NCI-H128 (cell line): Measurements from ENCODE around the gene MTHFD2.
"Not testable (repeated sequence)": the region's sequence is repeated elsewhere in the genome, so short reads cannot be mapped to it uniquely, and the experiment has no call there.

Source experiments
- DNase-seq: peaks from one replicate; lab custom pipeline; 2025; ENCODE audit not compliant: unreplicated experiment; lab: John Stamatoyannopoulos, UW

The MTHFD2 gene

GRCh38 chr2:74227646-74228045, 29.2 kb downstream of the MTHFD2 start:
- DNase-seq = no peak

GRCh38 chr2:74228772-74229171, 30.4 kb downstream of the MTHFD2 start:
- DNase-seq = no peak

DNA sequence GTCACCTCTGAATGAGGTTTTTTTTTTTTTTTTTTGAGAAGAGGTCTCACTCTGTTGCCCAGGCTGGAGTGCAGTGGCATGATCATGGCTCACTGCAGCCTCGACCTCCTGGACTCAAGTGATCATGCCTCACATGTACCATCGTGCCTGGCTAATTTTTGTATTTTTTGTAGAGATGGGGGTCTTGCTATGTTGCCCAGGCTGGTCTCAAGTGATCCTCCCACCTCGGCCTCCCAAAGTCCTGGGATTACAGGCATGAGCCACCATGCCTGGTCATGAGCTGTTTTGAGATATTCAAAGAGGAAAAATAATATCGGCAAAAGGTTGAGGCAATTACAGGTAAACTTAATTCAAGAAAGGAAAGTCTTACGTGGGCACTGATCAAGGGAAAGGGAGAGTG, 31.4 kb downstream of the MTHFD2 start:
- DNase-seq = not testable (repeated sequence)

GRCh38 chr2:74232426-74232825, 34.0 kb downstream of the MTHFD2 start:
- no peak for DNase-seq

DNA sequence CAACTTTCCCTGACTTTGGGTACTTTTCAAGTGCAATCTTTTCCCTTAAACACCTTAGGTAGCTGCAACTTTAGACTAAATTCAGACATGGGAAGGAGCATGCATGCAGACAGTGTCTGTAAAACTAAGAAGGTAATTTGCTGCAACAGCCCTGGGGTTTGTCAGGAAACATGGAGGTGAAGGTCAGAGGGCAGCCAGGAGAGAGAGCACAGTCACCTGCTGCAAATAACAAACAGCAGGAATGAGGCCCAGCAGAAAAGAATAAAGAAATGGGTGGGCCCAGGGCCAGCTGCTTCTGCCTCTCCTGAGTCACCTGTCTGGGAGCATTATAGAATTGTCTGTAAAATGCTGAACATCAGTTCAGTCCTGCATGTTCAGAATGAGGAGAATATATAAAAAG, 35.2 kb downstream of the MTHFD2 start:
- DNase-seq = no peak

DNA sequence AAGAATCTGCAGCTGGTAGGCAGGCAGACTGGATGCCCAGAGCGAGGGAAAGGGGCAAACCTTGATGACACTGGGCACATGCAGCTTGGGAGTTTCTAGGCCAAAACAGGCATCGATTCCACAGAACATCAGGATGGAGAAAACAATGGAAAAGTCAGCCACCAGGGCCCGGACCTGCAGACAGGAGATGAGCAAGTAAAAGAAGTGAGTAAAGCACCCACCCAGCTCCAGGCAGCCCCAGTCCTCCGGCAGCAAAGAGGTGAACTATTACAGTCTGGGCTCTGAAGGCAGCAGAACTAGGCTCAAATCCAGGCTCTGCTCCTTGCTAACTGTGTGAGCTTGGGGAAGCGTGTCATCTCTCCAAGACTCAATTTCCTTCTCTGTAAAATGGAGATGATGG, 36.6 kb downstream of the MTHFD2 start:
- no peak for DNase-seq

DNA sequence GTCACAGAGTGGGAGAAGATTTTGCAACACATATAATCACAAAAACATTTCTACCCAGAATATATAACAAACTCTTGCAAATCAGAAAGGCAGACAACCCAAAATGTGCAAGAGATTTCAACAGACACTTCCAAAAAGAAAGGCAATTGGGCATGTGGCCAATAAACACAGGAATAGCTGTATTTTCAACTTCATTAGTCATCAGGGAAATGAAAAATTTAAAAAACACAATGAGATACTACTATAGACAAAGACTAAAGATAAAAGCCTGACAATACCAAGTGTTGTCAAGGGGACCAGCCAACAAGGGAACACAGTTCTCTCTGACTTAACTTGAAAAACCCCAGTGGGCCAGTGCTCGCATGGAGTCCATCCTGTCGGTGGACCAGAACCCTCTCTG, 40.5 kb downstream of the MTHFD2 start:
- DNase-seq = no peak

- DNase-seq = no peak
These were observed 40.9 kb downstream of the MTHFD2 start for GRCh38 chr2:74239346-74239745.

GRCh38 chr2:74242354-74243071, 44.1 kb downstream of the MTHFD2 start:
- DNase-seq = no peak

DNA sequence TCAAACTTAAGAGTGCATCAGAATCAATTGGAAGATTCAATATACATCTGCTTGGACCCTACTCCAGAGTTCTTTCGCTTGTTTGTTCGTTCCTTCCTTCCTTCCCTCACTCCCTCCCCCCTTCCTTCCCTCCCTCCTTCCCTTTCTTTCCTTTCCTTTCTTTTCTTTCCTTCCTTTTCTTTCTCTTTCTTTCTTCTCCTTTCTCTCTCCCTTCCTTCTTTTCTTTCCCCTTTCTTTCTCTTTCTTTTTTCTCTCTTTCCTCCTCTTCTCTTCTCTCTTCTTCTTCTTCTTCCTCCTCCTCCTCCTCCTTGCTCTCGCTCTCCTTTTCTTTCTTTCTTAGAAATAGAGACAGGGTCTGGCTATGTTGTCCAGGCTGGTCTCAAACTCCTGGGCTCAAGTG, 45.9 kb downstream of the MTHFD2 start:
- DNase-seq = no peak

GRCh38 chr2:74246496-74247195, 48.2 kb downstream of the MTHFD2 start:
- no peak for DNase-seq

DNA sequence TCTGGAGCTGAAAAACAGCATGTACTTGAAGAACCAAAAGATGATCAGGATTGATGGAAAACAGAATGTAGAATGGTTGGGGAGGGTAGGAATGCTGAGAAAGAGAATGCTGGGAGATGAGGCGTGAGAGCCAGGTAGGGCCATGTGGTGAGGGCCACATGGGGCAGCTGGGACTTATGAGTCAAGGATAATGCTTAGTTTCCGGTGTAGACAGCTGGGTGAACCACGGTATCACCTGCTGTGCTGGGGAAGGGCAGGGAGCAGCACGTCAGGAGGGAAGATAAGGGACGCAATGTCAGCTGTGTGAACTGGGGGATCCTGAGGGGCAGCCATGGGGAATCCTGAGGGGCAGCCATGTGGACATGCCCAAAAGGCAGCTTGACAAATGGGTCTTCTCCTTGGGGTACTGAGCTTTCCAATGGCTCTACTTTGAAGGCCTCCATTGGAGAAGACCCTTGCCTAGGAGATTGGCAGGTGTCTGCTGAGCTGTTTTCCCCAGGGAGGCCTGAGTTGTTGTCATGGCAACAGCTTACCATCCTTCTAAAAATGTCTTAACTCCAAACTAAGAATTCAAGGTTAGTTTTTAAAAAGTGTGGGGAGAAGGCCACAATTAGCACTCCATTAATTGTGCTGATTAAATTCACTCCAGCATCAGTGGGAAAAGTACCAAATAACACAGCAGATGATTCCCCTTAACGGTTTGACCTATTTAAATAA, 51.1 kb downstream of the MTHFD2 start:
- DNase-seq = no peak

DNA sequence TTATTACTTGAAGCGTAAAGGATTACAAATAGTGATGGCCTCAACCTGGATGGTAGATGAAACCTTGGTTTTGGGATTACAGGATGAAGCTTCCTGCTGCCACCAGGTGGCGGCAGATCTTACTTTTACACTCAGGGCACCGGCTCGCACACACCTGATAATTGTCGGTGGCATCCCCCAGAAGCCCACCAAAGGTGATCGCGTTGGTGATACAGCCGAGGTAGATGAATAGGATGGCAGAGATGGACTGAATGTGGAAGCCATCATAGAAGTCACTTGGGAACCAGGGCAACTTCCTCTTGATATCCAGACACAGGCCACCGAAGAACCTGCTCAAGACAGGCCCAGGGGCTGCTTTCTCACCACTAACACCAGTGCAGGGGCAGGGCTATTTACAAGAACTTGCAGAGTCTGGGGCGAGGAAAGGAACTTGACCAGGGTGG, 51.8 kb downstream of the MTHFD2 start:
- DNase-seq = no peak

- DNase-seq = no peak
These were observed 53.6 kb downstream of the MTHFD2 start for GRCh38 chr2:74252036-74252435.

- DNase-seq = no peak
These were observed 54.4 kb downstream of the MTHFD2 start for GRCh38 chr2:74252862-74253261.

GRCh38 chr2:74253306-74253970, 55.0 kb downstream of the MTHFD2 start:
- no peak for DNase-seq

DNA sequence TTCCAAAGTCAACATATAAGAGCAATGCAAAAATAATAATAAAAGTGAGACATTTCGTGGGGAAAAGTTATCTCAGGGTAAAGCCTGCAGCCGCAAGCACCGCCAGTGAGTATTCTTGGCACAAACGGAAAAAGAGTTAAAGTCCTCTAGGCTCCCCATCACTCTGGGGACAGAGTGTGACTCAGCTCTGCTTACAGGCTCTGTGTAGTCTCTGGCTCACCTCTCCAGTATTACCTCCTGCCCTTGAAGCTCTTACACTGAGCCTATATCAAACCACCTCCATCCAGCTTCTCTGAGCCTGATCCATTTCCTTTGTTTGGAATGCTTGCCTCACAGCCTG, 55.5 kb downstream of the MTHFD2 start:
- DNase-seq = no peak

GRCh38 chr2:74255660-74256213, 57.3 kb downstream of the MTHFD2 start:
- no peak for DNase-seq

DNA sequence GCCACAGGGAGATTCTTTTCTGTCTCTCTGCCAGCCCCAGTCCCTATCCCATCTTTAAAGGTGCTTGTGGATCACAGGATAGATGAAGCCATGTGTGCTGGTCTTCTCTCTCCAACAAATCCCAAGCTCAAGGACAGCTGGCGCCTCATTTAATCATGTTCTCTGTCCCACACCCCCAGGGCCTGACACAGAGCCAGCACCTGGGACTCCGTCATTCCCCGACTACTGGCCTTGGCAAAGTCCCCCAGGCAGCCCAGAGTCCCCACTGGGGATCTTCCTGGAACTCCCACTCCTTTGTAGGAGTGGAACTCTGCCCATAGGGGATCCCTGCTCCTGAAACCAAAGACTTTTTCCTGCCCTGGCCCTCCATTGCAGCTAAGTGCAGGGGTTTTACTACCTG, 60.8 kb downstream of the MTHFD2 start:
- DNase-seq = no peak

DNA sequence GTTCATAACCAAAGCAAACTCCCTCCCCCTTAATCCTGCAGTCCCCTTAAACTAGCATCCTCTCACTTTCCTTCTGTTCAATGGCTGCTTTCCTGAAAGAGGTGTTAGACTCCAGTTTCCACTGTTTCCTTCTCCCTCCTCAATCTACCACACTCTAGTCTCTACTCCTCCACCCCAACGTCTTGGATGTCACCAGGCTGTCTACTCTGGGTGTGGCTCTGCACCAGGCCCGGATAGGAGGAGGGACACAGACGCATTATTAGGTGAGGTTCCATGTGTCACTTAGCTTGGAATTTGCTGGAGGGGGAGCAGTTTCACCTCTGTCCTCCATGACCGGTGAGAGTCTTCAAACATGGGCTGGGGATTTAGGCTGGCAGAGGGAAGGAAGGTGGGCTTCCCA, 61.3 kb downstream of the MTHFD2 start:
- DNase-seq = no peak

DNA sequence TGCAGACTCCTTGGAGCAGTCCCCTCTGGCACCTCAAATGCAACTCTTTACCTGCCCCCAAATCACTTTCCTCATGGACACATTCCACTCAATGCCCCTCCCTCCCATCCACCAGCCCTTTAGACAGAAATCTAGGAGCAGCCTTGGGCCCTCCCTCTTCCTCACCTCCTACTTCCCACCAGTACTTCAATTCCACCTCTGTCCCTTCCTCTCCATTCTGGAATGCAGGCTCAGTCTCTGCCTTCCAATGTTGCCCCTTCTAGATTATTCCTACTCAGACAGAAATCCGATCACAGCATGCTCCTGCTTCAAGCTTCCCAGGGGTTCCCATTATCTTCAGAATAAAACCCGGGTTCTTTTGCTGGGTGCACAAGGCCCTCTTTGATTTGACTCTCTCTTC, 62.1 kb downstream of the MTHFD2 start:
- DNase-seq = no peak
